Keratinocyte (primary cell): ENCODE measurements around the gene PRLR. TPM values are rescaled to one million over a fixed set of nuclear protein-coding genes. Genes with fewer than 3 reads are reported as not detected.

Experiments
- DNase-seq: peaks from one replicate; pipeline ENCODE4 v3.0.0-alpha.2; 2011; ENCODE audit warnings: low read depth, missing footprints, low spot score
- FAIRE-seq: peaks from 2 replicates; lab custom pipeline; 2011; peaks lifted over from hg19 to GRCh38; lab: Jason Lieb, UNC
- H2AFZ ChIP-seq: 2 replicates; pipeline ENCODE4 v1.6.0; 2012; ENCODE audit warnings: low read length, control low read depth, inconsistent platforms; ENCODE audit not compliant: control insufficient read depth
- H3K27ac ChIP-seq: 2 replicates; pipeline ENCODE4 v1.5.1; 2011; ENCODE audit warnings: low read length; ENCODE audit not compliant: control insufficient read depth, insufficient read depth
- H3K27me3 ChIP-seq: 3 replicates; pipeline ENCODE4 v1.6.0; 2011; ENCODE audit warnings: low read length; ENCODE audit not compliant: control insufficient read depth, insufficient read depth; ENCODE audit errors: extremely low read depth
- H3K36me3 ChIP-seq, 2 experiments: 2 replicates in 1 of 2; 3 replicates in 1 of 2; pipeline ENCODE4 v1.5.1; 2011; ENCODE audit warnings: low read length in 2 of 2, mild to moderate bottlenecking in 1 of 2; ENCODE audit not compliant: control insufficient read depth in 2 of 2, insufficient read depth in 2 of 2; ENCODE audit errors: extremely low read depth in 1 of 2
- H3K4me1 ChIP-seq: 3 replicates; pipeline ENCODE4 v1.5.1; 2011; ENCODE audit warnings: low read length; ENCODE audit not compliant: control insufficient read depth, insufficient read depth; ENCODE audit errors: extremely low read depth
- H3K4me2 ChIP-seq: 3 replicates; pipeline ENCODE4 v1.6.0; 2011; ENCODE audit warnings: low read depth, low read length; ENCODE audit not compliant: control insufficient read depth, insufficient read depth; ENCODE audit errors: extremely low read depth
- H3K4me3 ChIP-seq, 3 experiments: fragments of 200-600 bp in 1 of 3; sonication (generic) in 1 of 3; 2 replicates in 2 of 3; 3 replicates in 1 of 3; pipeline ENCODE4 v1.5.1; 2011 to 2016; ENCODE audit warnings: low read length in 3 of 3, mild to moderate bottlenecking in 3 of 3, control low read depth in 2 of 3, inconsistent platforms in 1 of 3, low read depth in 1 of 3, mixed read lengths in 1 of 3, mixed run types in 1 of 3, moderate library complexity in 1 of 3; ENCODE audit not compliant: control insufficient read depth in 2 of 3, insufficient read depth in 2 of 3; ENCODE audit errors: extremely low read depth in 1 of 3
- H3K79me2 ChIP-seq: 2 replicates; pipeline ENCODE4 v1.6.0; 2012; ENCODE audit warnings: low read length; ENCODE audit not compliant: control insufficient read depth, insufficient read depth
- H3K9ac ChIP-seq: 3 replicates; pipeline ENCODE4 v1.6.0; 2011; ENCODE audit warnings: low read length; ENCODE audit not compliant: control insufficient read depth, insufficient read depth; ENCODE audit errors: extremely low read depth
- H3K9me1 ChIP-seq: 3 replicates; pipeline ENCODE4 v1.6.0; 2011; ENCODE audit warnings: low read length; ENCODE audit not compliant: control insufficient read depth, insufficient read depth; ENCODE audit errors: extremely low read depth
- H3K9me3 ChIP-seq: 2 replicates; pipeline ENCODE4 v1.5.1; 2012; ENCODE audit warnings: low read depth, low read length; ENCODE audit not compliant: control insufficient read depth
- H4K20me1 ChIP-seq: 3 replicates; pipeline ENCODE4 v1.6.0; 2011; ENCODE audit warnings: low read length; ENCODE audit not compliant: control insufficient read depth, insufficient read depth; ENCODE audit errors: extremely low read depth
- EZH2 ChIP-seq: IDR thresholded peaks from one replicate; pipeline ENCODE4 v1.6.1; 2012; ENCODE audit warnings: inconsistent platforms, mild to moderate bottlenecking, low read length, moderate library complexity
- dilution Hi-C: fragments of 300-500 bp; cut with MboI; formaldehyde crosslinking; loops from one replicate; pipeline ENCODE4 v1.7.0; 2020; ENCODE audit warnings: low sequenced_read_pairs; ENCODE audit not compliant: extremely low pct_ligation_motif_present
- polyA minus RNA-seq, 3 experiments: library from RNA; depleted of rRNA, polyadenylated mRNA; stranded (reverse); fragments of >200 nt; gene quantifications; 1 replicate in 1 of 3; 2 replicates in 1 of 3; 3 replicates in 1 of 3; pipeline ENCODE4 v1.2.3, GENCODE V29; 2011
- polyA plus RNA-seq, 5 experiments: library from polyadenylated mRNA; depleted of rRNA in 3 of 5; stranded (reverse) in 3 of 5; stranded (forward) in 1 of 5; unstranded in 1 of 5; fragments of >200 nt; gene quantifications; 1 replicate in 1 of 5; 2 replicates in 3 of 5; 3 replicates in 1 of 5; pipeline versions ENCODE4 v1.2.1 to v1.2.3, GENCODE V29; 2011 to 2012; ENCODE audit warnings: missing spikeins in 2 of 5, low read depth in 1 of 5, low replicate concordance in 1 of 5
- TF ChIP-seq, protein P1 (sequence below), 3 experiments: IDR thresholded peaks in 1 of 3; conservative IDR thresholded peaks in 1 of 3; optimal IDR thresholded peaks in 1 of 3; 2 replicates in 2 of 3; 3 replicates in 1 of 3; pipeline versions ENCODE3 to v1.5.1; 2011; ENCODE audit warnings: low read length in 3 of 3, mild to moderate bottlenecking in 3 of 3, moderate library complexity in 2 of 3, control low read depth in 1 of 3, inconsistent platforms in 1 of 3; ENCODE audit not compliant: insufficient read depth in 2 of 3; ENCODE audit errors: extremely low read depth in 1 of 3

PRLR gene
- 0.04 to 0.10 TPM in 2 of 3 replicates, not detected in the other for polyA plus RNA-seq
- not detected for polyA plus RNA-seq (2011; ENCODE audit: low read depth)
- 0.18 TPM in 1 of 2 replicates, not detected in the other for polyA plus RNA-seq (2011; cell fraction: cytosol; rRNA removed)
- 0.05 and 0.08 TPM in 2 replicates for polyA plus RNA-seq (2011; cell fraction: nucleus; rRNA removed)
- 0.24 TPM in 1 of 2 replicates, not detected in the other for polyA plus RNA-seq (2012; ENCODE audit: low replicate concordance)
- not detected in 3 replicates for polyA minus RNA-seq
- not detected for polyA minus RNA-seq (2011; cell fraction: cytosol; rRNA and poly(A)+ RNA removed)
- 1.1 TPM in 1 of 2 replicates, not detected in the other for polyA minus RNA-seq (2011; cell fraction: nucleus; rRNA and poly(A)+ RNA removed)

DNA sequence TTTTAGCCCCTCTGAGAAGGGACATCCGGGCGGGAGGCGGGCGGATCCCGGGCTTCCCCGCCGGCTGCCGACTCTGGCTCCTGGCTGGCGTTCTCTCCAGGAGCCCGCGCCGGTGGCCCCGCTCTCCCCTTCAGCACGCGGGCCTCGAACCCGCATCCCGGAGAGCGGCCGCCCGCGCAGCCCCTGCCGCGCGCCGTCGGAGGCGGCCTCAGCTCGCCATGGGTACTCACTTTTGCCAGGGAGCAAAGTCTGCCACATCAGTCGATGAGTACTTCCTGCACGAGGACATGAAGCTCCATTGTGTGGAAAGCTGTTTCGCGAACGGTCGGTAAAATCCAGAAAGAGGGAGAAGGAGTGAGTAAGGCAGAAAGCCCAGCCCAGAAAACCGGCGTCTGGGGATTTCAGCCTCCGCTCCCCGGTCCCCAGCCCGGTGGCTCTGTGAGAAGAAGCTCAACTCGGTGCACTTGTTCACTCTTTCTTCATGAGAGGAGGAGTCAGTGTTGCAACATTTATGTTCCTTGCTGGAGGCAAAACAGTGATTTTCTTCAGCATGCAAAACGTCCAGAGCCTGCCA, at the start of gene PRLR:
Gene PRLR (minus strand): TSS at position 450 of the 574 bp plus-strand sequence. CDS start 140,867 bp downstream, outside the sequence.
- peak within 1 kb of the TSS; percentile 8 for H2AFZ ChIP-seq
- H3K27ac ChIP-seq = no peak within 1 kb of the TSS
- peak; percentile 58 for FAIRE-seq
- H3K4me3 ChIP-seq = peak within 1 kb of the TSS in 2 of 3 experiments; percentile 42 to 47
- H3K4me2 ChIP-seq = peak within 1 kb of the TSS; percentile 72
- TF ChIP-seq, protein P1, sequence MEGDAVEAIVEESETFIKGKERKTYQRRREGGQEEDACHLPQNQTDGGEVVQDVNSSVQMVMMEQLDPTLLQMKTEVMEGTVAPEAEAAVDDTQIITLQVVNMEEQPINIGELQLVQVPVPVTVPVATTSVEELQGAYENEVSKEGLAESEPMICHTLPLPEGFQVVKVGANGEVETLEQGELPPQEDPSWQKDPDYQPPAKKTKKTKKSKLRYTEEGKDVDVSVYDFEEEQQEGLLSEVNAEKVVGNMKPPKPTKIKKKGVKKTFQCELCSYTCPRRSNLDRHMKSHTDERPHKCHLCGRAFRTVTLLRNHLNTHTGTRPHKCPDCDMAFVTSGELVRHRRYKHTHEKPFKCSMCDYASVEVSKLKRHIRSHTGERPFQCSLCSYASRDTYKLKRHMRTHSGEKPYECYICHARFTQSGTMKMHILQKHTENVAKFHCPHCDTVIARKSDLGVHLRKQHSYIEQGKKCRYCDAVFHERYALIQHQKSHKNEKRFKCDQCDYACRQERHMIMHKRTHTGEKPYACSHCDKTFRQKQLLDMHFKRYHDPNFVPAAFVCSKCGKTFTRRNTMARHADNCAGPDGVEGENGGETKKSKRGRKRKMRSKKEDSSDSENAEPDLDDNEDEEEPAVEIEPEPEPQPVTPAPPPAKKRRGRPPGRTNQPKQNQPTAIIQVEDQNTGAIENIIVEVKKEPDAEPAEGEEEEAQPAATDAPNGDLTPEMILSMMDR (optimal IDR thresholded peaks at IDR 0.05 in 1 of 3, IDR thresholded peaks at IDR 0.05 in 1 of 3, conservative IDR thresholded peaks at IDR 0.05 in 1 of 3; ENCODE audit: extremely low read depth in 1 of 3, insufficient read depth in 2 of 3, low read length in 3 of 3) = no peak
- TF ChIP-seq EZH2 = no peak
- H4K20me1 ChIP-seq = no peaks in the 10 kb centered on the region
- no peaks in the 10 kb centered on the region for H3K79me2 ChIP-seq
- H3K4me1 ChIP-seq = peaks cover 10% of the 10 kb centered on the region
- no peaks in the 10 kb centered on the region for H3K9me1 ChIP-seq
- no peaks in the 10 kb centered on the region for H3K9me3 ChIP-seq
- H3K36me3 ChIP-seq = no peaks in the 10 kb centered on the region
- no peak within 1 kb of the TSS for H3K9ac ChIP-seq
- dilution Hi-C loops = no loop called here
- H3K27me3 ChIP-seq = peaks cover 27% of the 10 kb centered on the region
- DNase-seq = no peak

DNA sequence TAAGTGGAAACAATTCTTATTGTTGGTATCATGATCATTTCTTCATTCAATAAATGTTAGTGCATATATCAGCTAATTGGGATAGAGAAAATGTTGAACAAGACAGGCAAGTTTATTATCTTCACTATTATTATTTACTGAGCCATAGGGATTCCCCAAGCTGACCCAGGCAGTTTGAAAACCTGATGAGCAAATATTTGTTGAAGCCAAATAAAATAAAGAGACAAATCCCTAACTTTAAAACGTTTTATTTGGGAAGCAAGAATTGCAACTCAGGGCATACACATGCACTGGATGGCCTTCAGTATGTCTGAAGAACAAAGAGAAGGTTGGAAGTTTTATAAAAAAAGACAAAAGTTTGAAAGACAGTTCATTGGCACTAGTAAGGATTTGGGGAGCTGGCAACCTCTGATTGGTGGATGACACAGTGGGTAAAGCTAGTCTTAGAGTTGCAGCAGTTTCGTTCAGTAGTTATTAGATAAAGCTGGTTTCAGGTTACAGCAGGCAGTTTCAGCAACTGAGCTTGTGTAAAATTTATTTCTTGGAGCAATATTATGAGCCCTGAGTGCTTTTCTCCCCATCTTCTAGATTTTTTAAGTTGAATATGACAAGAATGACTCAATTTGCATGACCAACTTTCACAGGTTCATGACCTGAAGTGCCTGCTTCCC, 44.7 kb upstream of the PRLR start:
- FAIRE-seq = no peak
- no peak overlapping the region for H3K4me3 ChIP-seq
- H3K9me3 ChIP-seq = no peaks in the 10 kb centered on the region
- H3K9me1 ChIP-seq = no peaks in the 10 kb centered on the region
- no peak overlapping the region for H2AFZ ChIP-seq
- H3K27me3 ChIP-seq = no peaks in the 10 kb centered on the region
- H3K9ac ChIP-seq = no peak overlapping the region
- no peaks in the 10 kb centered on the region for H3K36me3 ChIP-seq
- dilution Hi-C loops = no loop called here
- no peak overlapping the region for H3K27ac ChIP-seq
- no peaks in the 10 kb centered on the region for H3K4me1 ChIP-seq
- no peaks in the 10 kb centered on the region for H3K79me2 ChIP-seq
- DNase-seq = no peak
- H3K4me2 ChIP-seq = no peak overlapping the region
- no peaks in the 10 kb centered on the region for H4K20me1 ChIP-seq
- TF ChIP-seq EZH2 = no peak
- TF ChIP-seq, protein P1 (optimal IDR thresholded peaks at IDR 0.05 in 1 of 3, IDR thresholded peaks at IDR 0.05 in 1 of 3, conservative IDR thresholded peaks at IDR 0.05 in 1 of 3; ENCODE audit: extremely low read depth in 1 of 3, insufficient read depth in 2 of 3, low read length in 3 of 3) = no peak
